Measurements from ENCODE around the gene RDH8. TPM values are rescaled to one million over a fixed set of nuclear protein-coding genes. Genes with fewer than 3 reads are reported as not detected.
A peak's percentile ranks its signal among the peaks of the same experiment; 100 is the strongest.

RDH8 gene, protein sequence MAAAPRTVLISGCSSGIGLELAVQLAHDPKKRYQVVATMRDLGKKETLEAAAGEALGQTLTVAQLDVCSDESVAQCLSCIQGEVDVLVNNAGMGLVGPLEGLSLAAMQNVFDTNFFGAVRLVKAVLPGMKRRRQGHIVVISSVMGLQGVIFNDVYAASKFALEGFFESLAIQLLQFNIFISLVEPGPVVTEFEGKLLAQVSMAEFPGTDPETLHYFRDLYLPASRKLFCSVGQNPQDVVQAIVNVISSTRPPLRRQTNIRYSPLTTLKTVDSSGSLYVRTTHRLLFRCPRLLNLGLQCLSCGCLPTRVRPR
- 0.32 TPM for polyA plus RNA-seq (2013, experiment 1 of 2; ENCODE audit: insufficient read length)
- 0.20 TPM for polyA plus RNA-seq (2013, experiment 2 of 2; ENCODE audit: insufficient read length)

DNA sequence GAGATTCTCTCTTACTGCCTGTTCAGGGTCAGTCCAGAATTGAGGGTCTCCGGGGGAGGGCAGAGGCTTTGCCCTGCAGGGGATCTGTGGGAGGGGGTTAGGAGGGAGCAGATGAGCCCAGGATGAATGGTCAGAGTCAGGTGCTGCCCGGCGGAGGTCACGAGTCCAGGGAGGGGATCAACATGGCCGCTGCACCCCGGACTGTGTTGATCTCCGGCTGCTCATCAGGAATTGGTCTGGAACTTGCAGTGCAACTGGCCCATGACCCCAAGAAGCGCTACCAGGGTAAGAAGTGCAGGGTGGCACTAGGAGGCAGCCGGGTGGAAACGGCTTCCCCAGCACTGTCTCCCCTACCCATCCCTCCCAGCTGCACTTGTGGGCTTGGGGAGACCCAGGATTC, at the start of gene RDH8:
TSS of gene RDH8 (plus strand) at position 168 of the 400 bp plus-strand sequence. CDS start at position 183, 15 bp downstream.
- DNase-seq = no peak

DNA sequence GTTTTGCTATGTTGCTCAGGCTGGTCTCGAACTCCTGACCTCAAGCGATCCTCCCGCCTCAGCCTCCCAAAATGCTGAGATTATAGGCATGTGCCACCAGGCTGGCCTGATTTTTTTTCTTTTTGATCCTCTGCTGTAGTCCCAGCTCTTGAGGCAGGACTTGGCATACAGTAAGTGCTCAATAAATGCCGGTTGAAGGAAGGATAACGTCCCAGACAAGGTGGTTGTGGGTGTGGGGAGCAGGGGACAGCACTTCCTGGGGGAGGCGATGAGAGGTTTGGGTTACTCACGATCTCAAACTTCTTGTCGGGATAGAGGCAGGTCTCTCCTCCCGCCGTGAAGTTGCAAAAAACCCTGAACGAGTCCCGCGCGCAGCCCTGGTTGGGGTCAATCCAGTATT, 47.3 kb upstream of the RDH8 start:
- no peak for DNase-seq

DNA sequence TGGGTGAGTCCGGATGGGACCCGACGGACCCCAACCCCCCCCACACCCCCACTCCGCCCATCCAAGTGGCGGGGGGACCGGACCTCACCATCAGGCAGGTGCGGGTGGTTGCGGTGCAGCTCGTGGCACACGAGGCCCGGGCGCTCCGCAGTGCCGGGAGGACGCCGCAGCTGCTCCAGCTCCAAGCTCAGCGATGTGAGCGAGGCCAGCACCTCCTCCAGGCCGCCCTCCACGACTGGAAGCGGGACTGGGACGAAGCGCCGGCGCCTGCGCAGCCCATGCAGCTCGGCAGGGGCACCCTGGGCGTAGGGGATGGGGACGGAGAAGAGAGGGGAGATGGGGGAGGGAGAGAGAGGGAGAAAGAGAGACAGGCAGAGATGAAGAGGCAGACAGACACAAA, 46.8 kb upstream of the RDH8 start:
- DNase-seq = no peak

DNA sequence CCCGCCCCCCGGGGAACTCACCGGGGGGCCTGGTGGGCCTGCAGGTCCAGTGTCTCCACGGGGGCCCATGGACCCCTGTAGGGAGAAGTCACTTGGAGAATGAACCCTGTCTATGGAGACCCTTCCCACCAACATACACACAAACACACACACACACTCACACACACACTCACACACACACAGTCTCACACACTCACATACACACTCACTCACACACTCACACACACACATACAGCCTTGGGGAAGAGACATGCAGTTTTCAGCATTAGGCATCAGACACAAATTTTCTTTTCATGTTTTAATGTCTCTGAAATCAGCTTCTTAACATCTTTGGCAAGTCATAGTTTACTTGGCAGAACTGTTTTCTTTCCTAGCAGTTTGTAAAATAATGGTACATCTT, 46.0 kb upstream of the RDH8 start:
- no peak for DNase-seq

DNA sequence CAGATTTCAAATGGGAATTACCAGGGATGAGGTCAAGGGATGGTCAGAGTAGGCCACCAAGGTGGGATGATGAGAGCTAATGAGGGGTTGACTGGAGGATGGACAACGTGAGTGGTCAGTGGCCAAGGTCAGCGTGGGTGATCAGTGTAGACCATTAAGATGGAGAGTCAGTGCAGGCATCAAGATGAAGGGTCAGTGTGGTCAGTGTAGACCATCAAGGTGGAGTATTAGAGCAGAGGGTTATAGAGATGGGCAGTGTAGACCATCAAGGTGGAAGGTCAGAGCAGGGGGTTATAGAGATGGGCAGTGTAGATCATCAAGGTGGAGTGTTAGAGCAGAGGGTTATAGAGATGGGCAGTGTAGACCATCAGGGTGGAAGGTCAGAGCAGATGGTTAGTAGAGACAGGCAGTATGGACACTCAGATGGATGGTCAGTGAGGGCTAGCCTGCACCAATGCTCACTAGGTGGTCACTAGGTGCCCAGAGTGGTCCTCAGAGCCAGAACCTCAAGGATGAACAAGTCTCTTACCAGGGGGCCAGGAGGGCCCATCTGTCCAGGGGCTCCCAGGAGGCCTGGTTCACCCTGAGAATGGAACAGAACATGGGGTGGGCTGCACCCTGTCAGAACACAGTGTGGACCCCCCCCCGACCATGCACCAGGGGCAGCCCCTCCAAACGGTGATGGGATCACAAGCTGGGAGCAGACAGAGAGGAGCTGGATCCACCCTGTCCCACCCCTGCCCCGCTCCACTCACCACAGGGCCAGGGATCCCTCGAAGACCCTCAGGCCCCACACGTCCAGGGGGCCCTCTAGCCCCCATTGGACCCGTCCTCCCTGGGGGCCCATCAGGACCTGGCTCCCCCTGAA, 44.2 kb upstream of the RDH8 start:
- DNase-seq = no peak

DNA sequence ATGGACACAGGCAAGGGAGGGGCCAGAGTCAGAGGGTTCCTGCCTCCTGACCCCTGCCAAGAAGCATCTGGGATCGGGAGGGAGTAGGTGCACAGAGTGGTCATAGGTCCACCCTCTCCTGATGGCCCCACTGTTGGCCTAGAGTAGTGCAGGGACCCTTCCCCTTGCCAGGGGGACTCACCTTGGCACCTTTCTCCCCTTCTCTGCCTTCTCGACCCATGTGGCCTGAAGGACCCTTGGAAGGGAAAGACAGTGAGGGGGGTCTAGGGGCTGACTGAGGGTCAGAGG, 43.7 kb upstream of the RDH8 start:
- no peak for DNase-seq

DNA sequence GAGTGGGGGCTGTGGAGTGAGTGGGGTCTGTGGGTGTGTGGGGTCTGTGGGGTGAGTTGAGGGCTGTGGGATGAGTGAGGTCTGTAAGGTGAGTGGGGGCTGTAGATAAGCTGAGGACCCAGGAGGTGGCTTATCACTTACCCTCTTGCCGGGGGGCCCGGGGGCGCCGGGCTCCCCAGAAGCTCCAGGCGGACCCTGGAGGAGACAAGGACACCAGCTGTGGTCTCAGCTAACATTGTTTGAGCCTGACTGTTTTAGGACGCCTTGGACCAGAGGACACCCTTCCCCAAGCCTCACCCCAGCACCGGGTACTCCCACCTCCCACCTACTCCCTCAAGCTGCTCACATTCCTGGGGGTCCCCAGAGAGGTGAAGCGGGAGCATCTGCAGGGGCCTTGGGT, 42.8 kb upstream of the RDH8 start:
- no peak for DNase-seq

DNA sequence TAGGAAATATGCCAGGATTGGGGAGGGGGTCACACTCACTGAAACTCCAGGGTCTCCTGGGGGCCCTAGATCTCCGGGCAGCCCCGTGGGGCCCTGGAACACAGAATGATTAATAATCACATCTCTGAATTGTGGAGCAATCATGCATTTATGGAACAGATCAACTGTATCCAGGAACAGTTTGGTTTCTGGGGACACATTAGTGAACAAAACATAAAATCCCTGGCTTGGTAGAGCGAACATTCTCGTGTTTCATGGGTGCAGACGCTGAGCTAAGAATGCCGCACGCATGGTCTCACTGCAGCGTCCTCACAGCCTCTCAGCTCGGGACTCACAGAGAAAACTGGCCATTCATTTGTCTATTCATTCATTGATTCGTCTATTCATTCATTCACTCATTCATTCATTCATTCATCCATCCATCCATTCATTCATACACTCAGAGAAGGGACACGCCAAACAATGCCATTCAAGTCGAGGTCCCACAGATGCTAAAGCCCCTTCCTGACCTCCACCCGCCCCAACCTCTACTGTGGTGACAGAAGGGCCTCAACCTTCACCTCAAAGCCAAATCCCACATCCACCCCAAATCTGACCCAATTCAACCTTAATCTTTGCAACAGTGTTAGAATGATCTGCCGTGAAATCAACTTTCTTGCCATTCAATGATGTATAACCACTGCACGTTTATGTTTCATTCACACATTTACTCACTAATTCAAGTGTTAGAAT, 42.0 kb upstream of the RDH8 start:
- DNase-seq = no peak

DNA sequence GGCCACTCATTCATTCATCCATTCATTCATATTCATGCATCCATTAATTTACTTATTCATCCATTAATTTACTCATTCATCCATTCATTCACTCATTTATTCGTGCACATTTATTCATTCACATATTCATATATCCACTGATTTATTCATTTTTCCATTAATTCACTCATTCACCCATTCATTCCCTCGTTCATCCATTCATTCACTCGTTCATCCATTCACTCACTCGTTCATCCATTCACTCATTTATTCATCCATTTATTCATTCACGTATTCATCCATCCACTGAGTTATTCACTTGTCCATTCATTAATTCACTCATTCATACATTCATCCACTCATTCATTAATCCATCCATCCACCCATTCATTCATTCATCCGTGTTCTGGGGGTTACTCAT, 41.2 kb upstream of the RDH8 start:
- no peak for DNase-seq

DNA sequence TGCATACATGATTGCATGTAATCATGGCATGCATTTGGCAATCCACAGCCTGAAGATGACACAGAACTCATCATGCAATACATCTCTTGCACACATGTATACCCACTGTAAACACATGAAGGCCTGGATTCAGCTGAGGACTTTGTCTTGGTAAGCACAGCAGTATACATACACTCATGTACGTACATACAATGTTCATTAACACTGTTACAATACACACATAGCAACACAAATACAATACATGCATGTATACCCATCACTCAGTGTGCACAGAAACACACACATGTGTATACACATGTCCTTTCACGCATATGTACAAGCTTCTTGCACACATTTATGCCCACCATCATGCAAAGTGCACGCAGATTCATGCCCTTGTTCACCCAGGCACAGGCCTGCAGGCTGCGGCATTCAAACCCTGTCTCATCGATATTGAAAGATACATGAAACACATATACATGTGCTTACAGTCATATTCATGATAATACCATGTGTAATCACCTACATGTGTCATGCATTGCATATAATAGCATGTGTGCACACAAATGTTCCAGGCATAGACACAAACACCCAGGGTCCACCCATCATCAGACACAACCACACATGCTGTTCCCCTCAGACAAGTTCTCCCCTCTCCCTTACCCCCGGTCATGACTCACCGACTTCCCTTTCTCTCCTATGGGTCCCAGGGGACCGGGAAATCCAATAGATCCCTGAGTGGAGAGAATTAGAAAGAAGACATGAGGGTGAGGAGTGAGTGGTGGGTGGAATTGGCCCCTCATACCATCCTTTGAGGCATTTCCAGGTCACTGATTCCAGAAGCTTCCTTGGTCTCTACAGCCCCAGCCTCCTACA, 31.6 kb upstream of the RDH8 start:
- peak; percentile 70 for DNase-seq

DNA sequence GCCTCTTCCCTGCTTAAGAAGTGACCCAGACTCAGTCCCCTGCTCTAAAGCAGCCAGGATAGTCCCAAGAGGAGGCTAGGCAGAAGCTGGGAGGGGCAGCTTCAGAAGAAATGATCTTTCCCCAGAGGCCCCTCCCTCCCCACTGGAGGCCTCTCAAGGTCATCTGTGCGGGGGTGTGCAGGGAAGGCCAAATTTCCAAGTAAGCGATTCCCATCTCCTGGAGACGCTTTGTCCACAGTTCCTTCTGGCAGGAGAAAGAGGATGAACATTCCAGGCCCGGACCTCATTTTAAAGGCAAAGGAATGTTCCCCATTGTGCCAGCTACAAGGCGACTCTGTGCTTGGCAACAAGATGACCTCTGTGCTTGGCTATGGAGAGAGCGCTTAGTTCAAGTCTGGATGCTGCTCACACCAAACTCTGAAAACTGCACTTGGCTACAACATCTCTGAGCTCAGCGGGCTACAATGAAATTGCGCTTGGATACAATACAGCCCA, 26.4 kb upstream of the RDH8 start:
- DNase-seq = peak; percentile 69

DNA sequence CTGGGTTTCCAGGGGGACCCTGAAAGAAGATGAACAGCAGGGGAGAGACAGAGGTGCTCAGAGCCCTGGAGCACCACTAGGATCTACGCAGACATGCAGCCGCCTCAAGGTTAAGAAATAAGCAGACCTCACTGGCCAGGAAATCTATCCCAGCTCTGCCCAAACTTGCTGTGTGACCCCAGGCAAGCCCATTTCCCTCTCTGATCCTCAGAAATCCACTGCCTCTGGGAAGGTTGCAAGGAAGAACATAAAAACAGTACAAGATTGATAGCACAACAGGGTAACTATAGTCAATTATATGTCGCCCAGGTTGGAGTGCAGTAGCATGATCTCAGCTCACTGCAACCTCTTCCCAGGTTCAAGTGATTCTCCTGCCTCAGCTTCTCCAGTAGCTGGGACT, 23.8 kb upstream of the RDH8 start:
- DNase-seq = no peak

DNA sequence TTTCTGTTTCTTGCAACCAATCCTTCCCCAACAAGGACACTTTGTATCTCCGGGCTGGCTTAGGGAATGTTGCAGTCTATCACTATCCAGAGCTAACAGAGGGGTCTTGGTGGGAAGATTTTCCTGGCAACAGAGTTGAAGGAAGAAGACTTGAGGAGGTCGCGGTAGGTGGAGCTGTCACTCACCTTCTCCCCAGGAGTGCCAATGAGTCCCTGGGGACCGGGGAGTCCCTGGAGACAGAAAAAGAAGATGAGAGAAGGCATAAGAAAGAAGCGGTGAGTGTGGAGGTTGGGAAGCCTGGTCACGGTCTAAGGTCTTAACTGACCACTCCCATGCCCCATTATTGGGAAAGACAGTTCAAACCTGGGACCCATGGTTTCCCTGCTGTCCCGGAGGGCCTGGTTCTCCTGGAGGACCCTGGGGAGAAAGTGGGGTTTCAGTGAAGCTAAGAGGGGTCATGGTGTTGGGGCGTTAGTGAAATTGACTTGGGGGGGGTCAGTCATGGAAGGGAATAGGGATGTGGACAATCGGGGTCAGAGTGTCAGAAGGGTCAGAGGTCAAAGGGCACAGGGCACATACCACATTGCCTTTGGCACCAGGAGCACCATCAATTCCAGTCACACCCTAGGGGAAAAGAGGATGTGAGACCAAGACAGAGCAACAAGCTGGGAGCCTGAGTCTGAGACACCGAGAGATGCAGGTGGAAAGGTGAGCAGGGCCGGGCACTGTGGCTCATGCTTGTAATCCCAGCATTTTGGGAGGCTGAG, 21.7 kb upstream of the RDH8 start:
- DNase-seq = no peak

DNA sequence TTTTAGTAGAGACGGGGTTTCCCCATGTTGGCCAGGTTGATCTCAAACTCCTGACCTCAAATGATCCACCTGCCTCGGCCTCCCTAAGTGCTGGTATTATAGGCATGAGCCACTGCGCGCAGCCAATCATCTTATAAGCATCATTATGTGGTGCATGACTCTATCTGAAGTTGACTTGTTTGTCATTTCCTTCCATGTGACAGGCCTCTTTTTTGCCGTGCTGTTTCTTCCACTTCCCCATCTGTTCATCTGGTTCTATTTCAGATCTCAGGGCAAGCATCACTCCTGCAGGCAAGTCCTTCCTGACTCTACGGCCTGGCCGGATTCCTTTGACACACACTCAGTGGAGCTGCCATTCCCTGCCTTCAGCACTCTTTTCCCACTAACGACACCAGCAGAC, 18.2 kb upstream of the RDH8 start:
- DNase-seq = no peak

DNA sequence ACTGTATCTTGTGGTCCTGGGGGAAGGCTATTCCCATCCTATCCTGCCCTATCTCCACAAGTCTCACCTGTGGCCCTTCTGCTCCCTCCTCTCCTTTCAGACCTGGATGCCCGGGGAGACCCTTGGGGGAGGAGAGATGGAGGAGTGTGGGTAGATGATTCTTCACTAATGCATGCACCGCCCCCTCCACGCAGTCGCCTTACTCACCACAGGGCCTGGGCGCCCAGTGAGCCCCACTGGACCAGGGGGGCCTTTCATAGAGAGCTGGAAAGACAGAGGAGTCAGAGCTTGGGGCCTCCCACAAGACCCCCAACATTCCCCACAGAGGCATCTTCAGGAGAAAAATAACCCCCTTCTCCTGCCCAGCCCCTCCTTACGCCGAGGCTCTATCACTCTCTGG, 17.3 kb upstream of the RDH8 start:
- DNase-seq = no peak

DNA sequence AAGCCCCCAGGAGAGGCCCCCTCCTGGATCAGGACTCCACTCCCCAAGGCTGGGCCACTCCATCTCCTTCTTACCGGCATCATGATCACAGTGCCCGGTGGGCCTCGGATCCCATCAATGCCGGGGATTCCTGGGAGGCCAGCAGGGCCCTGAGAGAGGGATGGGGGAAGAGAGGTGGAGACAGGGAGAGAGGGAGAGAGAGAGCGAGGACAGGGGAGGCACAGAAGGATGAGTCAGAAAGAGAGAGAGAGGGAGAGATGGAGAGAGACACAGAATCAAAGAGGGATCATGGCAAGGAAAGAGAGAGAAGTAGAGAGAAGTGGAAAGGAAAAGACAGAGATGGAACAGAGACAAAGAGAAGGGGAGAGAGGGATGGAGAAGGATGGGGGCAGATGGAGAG, 16.7 kb upstream of the RDH8 start:
- peak; percentile 39 for DNase-seq

DNA sequence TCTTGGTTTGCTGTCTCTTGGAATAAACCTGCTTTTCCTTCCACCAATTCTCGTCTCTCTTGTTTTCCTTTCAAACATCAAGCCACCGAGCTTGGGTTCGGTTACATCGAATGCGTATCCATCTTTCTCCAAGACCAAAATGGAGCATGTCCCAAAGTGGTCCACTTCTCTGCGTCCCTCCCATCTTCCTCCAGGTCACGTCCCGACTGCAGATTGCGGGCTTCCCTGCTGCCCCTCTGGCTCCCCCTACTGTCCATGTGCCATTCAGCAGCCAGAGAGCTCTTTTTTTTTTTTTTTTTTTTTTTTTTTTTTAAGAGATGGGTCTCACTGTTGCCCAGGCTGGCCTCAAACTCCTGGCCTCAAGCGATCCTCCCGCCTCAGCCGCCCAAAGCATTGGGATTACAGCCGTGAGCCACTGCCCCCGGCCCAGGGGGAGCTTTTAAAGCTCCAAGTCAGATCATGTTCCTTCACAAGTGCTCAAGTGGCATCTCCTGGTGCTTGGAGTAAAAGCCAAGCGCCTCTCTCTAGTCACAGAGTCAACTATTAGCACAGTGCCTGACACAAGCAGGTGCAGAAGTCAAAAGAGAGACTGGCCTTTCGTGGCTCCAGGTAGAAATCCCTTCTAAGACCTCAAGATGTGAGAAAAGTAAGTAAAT, 13.0 kb upstream of the RDH8 start:
- peak; percentile 73 for DNase-seq

DNA sequence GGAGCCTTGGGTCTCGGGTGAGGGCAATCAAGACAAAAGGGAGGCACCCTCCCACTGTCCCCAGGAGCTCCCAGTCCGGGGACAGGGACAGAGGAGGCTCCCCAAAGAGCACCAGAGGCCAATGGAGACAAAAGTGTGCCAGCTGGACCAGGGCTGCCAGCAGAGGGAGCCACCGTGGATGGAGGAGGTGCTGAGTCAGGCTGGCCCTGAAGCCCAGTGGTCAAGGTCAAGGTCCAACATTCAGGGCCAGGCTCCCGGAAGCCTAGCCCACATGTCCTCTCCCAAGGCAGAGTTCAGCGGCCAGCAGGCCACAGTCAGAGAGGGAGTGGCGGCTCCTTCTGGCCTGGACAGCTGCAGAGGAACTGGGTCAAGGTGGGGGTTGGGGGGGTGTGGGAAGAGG, 11.4 kb upstream of the RDH8 start:
- DNase-seq = no peak

DNA sequence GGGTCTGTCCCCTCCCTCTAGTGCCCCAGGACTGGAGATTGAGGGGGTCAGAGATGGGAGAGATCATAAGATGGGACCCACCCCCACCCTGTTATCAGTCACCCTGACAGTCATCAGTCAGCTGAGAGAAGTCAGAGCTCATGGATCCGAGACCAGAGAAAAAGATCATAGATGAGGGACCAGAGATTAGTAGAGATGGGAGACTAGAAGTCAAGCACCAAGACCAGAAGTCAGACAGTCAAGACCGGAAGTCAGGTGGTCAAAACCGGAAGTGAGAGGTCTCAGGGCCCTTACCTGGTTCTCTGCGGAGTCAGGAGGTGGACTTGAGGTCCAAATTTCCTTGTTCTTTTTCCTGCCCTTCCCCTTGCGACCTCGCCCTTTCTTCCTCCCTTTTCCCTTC, 10.0 kb upstream of the RDH8 start:
- no peak for DNase-seq

DNA sequence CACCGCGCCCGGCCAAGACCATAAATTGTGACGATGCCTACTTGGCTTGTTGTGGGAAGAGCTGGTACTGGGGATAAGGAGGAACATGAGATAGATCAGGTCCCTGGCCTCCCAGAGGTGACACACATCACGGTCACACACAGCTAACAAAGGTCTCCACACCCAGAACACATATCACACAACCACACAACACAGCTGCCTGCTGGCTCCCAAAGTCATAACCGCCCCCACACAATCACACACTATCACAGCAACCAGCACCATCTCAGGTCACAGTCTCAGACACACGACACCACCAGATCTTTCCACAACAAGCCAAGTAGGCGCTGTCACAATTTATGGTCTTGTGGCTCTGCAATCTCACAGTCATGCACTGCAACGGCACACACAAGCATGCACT, 8.7 kb upstream of the RDH8 start:
- no peak for DNase-seq

Measured in fibroblast of skin of back (primary cell).